ENCODE data around the gene SMIM13. TPM values are rescaled to one million over a fixed set of nuclear protein-coding genes. Genes with fewer than 3 reads are reported as not detected.
A peak's percentile ranks its signal among the peaks of the same experiment; 100 is the strongest.

The SMIM13 gene
- total RNA-seq, 4 donors from 2014 or later = 6.3 to 11.1 (median 9.6) TPM

- DNase-seq (ENCODE audit: low spot score in 2 of 2) = no peak
- H3K4me3 ChIP-seq = peak overlapping the region; percentile 90 to 99 (median 94)
- H3K9me3 ChIP-seq = no peaks in the 10 kb centered on the region
- 10 to 12% methylated on average over 10 of the region's 10 CpGs for WGBS, 2 donors
- H3K36me3 ChIP-seq = no peaks in the 10 kb centered on the region
- peak overlapping the region; percentile 98 to 99 (median 98) for H3K27ac ChIP-seq
- H3K4me1 ChIP-seq = peaks cover 0 to 24% (median 10%) of the 10 kb centered on the region in 4 donors
- H3K27me3 ChIP-seq = no peaks in the 10 kb centered on the region
- TF ChIP-seq EP300 (IDR thresholded peaks at IDR 0.05) = no peak
- no peak for TF ChIP-seq POLR2A (IDR thresholded peaks at IDR 0.05)
- TF ChIP-seq CTCF (IDR thresholded peaks at IDR 0.05) = no peak
Observed at GRCh38 chr6:11092668-11093375, 812 bp upstream of the SMIM13 start.

- H3K9me3 ChIP-seq = no peaks in the 10 kb centered on the region
- H3K27me3 ChIP-seq = no peaks in the 10 kb centered on the region
- peaks cover 0 to 24% (median 10%) of the 10 kb centered on the region in 4 donors for H3K4me1 ChIP-seq
- 0 to 1% methylated on average over 16 to 17 of the region's 17 CpGs for WGBS, 2 donors
- DNase-seq (ENCODE audit: low spot score in 2 of 2) = no peak
- H3K27ac ChIP-seq = peak overlapping the region; percentile 98 to 99 (median 98)
- peak overlapping the region; percentile 90 to 99 (median 94) for H3K4me3 ChIP-seq
- TF ChIP-seq CTCF (IDR thresholded peaks at IDR 0.05) (no peak), POLR2A (IDR thresholded peaks at IDR 0.05) (no peak), EP300 (IDR thresholded peaks at IDR 0.05) (no peak)
- H3K36me3 ChIP-seq = no peaks in the 10 kb centered on the region
Observed at GRCh38 chr6:11093376-11093625, 333 bp upstream of the SMIM13 start.

- DNase-seq (ENCODE audit: low spot score in 2 of 2) = peak in 1 of 2 donors; percentile 29
- WGBS, 2 donors = 0 to 1% methylated on average over 15 of the region's 15 CpGs
- Histone ChIP-seq H3K4me1 (peaks cover 0 to 24% (median 10%) of the 10 kb centered on the region in 4 donors), H3K4me3 (peak overlapping the region; percentile 90 to 99 (median 94)), H3K27me3 (no peaks in the 10 kb centered on the region), H3K36me3 (peaks cover 0 to 7% (median 0%) of the 10 kb centered on the region in 3 donors), H3K9me3 (no peaks in the 10 kb centered on the region), H3K27ac (peak overlapping the region in 3 of 4 donors; percentile 98 to 99 (median 98))
- TF ChIP-seq CTCF (IDR thresholded peaks at IDR 0.05) (no peak), EP300 (IDR thresholded peaks at IDR 0.05) (no peak), POLR2A (IDR thresholded peaks at IDR 0.05) (no peak)
Observed at GRCh38 chr6:11094411-11094851, 797 bp downstream of the SMIM13 start.

GRCh38 chr6:11094941-11095340 is 1.3 kb downstream of the SMIM13 start:
- 40 to 42% methylated on average over 7 of the region's 7 CpGs for WGBS, 2 donors
- H3K27ac ChIP-seq = peak overlapping the region in 3 of 4 donors; percentile 98 to 99 (median 98)
- peaks cover 0 to 24% (median 10%) of the 10 kb centered on the region in 4 donors for H3K4me1 ChIP-seq
- H3K9me3 ChIP-seq = peaks cover 0 to 3% (median under 1%) of the 10 kb centered on the region in 4 donors
- no peak for DNase-seq (ENCODE audit: low spot score in 2 of 2)
- H3K36me3 ChIP-seq = peaks cover 0 to 12% (median 0%) of the 10 kb centered on the region in 3 donors
- H3K27me3 ChIP-seq = no peaks in the 10 kb centered on the region
- TF ChIP-seq POLR2A (IDR thresholded peaks at IDR 0.05) (no peak), CTCF (IDR thresholded peaks at IDR 0.05) (no peak), EP300 (IDR thresholded peaks at IDR 0.05) (no peak)
- H3K4me3 ChIP-seq = peak overlapping the region; percentile 90 to 99 (median 94)

GRCh38 chr6:11096109-11096508 is 2.5 kb downstream of the SMIM13 start:
- DNase-seq (ENCODE audit: low spot score in 2 of 2) = no peak
- no peak overlapping the region for H3K4me3 ChIP-seq
- WGBS, 2 donors = 69 to 74% methylated on average over 4 of the region's 4 CpGs
- H3K4me1 ChIP-seq = peaks cover 0 to 24% (median 10%) of the 10 kb centered on the region in 4 donors
- no peak overlapping the region for H3K27ac ChIP-seq
- H3K9me3 ChIP-seq = peaks cover 0 to 9% (median 2%) of the 10 kb centered on the region in 4 donors
- H3K27me3 ChIP-seq = no peaks in the 10 kb centered on the region
- TF ChIP-seq POLR2A (IDR thresholded peaks at IDR 0.05) (no peak), EP300 (IDR thresholded peaks at IDR 0.05) (no peak)
- H3K36me3 ChIP-seq = peaks cover 0 to 20% (median 0%) of the 10 kb centered on the region in 3 donors
